Measurements from ENCODE around the gene B4GALT3. TPM values are rescaled to one million over a fixed set of nuclear protein-coding genes. Genes with fewer than 3 reads are reported as not detected.

Gene B4GALT3
- total RNA-seq, 2 experiments from 2014 or later, result 56.4 to 58.9 TPM

DNA sequence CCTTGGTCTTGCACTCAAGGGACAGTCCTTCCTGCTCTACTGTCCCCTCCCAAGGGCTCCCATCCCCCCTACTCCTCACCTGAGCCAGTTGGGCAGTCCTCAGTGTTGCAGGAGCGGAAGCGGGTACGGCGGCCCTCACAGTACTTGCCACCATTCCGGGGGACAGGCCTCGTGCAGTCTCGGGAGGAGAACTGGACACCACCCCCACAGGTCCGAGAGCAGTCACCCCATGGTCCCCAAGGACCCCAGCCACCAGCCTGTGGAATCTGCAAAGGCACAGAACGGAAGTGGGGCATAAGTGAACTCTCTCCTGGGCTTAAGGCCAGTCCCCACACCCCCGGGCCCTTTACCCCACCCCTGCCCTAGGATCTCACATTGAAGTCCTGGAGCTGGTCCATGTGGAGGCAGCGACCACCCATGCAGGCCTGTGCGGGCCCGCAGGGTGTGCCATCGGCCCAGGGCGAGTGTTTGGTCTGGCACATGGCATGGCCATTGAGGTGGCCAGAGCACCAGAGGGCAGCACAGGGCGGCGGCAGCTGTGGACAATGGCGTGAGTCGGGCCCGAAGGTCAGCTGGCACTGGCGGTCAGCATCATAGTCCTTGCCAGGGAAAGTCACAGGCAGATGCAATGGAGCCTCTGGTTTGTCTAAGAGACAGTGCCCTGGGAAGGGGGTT, 16.4 kb upstream of the B4GALT3 start:
- ChIA-PET POLR2A (interaction anchor here (2.3 kb wide), 1 partner anchor 8 kb away, joined by 9 read pairs; the partner anchor contains the start of gene NDUFS2), CTCF (interaction anchor here (0.6 to 3.2 kb wide), 14 partner anchors 8 to 189 kb away, joined by 3 to 23 read pairs (median 5); partner anchors contain the start of genes APOA2, NDUFS2 and TOMM40L)

DNA sequence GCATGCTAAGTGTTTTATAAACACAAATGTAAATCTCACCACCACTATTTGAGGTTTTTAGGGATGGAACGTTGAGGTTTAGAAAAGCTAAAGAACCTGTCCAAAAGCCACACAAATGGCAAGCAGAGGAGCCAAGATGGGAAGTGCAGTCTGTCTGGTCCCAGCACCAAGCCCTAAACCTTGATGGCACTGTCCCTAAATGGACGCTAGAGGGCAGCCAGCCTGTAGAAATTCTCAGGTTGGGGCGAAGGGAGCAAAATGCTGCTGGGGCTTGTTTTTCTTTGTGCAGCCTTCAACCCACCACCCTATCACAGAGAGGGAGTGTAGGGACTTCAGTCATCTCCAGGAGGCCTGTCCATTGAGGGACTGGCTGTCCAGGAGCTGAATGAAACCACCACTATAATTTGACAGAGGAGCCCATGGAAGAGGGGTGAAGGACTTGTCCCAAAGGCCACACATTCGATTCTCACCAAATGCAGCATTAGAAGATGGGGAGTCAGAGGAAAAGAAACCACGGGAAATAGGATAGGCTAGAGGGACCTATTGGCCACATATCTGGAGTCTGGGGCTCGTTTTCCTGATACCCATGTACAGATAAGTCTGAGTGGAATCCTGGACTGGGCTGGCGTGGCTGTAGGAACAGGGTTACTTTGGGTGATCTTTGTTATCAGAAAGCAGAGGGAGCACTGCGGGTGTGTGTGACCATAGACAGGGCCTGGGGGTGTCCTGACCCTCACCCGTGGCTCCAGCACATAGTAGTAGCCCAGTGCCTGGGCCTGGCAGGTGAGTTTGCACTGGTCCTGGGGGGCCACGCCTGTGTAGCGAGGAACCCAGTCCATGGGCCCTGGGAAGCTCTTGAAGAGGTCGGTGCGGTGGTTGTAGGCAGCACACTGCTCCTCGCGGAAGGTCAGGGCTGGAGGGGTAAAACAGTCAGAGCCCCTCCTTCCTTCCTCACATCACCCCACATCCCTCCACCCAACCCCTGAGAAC, 15.5 kb upstream of the B4GALT3 start:
- POLR2A ChIA-PET, result interaction anchor here (0.6 to 2.3 kb wide), 2 partner anchors 9 to 15 kb away, joined by 6 to 9 read pairs; partner anchors contain the start of gene NDUFS2
- CTCF ChIA-PET, result interaction anchor here (0.6 to 3.2 kb wide), 19 partner anchors 9 to 190 kb away, joined by 3 to 23 read pairs (median 4); partner anchors contain the start of genes APOA2, NDUFS2 and TOMM40L

DNA sequence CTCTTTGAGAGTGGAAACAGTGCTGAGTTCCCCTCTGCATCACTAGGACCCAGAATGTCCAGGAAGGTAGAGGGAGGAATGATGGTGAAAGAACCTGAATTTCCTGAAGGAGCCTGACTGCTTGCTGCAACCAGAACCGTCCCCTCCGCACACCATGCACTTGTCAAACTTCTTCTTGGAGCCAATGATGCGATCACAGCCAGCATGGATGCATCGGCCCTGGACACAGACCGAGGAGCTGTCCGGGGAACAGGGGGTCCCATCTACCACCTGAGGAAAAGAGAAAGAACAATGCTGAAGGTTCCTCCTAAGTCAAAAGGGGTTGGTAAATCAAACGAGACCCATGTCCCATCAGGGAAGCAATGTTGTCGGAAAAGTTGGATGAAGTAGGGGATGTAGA, 14.7 kb upstream of the B4GALT3 start:
- CTCF ChIA-PET, result interaction anchor here (0.8 to 3.2 kb wide), 17 partner anchors 9 to 195 kb away, joined by 3 to 23 read pairs (median 4); partner anchors contain the start of genes APOA2, NDUFS2 and TOMM40L
- POLR2A ChIA-PET, result interaction anchor here (1.5 kb wide), 1 partner anchor 10 kb away, joined by 4 read pairs; the partner anchor contains the start of gene NDUFS2

DNA sequence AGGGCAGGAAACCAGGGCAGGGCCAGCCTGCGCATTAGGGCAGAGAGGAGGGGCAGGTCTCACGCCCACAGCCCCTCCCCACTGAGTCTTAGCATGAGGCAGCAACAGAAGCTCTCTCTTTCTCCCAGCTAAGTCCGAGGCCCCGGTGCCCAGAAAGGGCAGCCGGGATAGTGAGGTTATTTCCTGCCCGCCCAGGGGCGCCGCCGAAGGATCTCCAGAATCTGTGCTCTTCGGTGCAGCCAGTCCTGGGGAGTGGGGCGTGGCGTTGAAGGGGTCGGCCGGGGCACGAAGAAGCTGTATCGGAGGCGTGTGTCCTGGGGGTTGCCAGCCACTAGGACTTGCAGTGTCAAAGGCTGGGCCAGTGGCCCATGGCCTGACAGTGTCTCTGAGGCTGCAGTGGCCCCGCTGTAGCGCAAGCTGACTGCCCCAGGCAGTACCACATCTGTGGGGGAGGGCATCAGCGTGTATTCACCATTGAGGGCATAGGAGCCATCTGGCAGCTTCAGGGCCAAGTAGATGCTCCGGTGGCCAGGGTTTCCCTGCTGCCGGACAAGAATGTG, 13.7 kb upstream of the B4GALT3 start:
- CTCF ChIA-PET, result interaction anchor here (0.5 to 3.2 kb wide), 12 partner anchors 11 to 200 kb away, joined by 3 to 23 read pairs (median 4); partner anchors contain the start of genes APOA2, NDUFS2 and TOMM40L

DNA sequence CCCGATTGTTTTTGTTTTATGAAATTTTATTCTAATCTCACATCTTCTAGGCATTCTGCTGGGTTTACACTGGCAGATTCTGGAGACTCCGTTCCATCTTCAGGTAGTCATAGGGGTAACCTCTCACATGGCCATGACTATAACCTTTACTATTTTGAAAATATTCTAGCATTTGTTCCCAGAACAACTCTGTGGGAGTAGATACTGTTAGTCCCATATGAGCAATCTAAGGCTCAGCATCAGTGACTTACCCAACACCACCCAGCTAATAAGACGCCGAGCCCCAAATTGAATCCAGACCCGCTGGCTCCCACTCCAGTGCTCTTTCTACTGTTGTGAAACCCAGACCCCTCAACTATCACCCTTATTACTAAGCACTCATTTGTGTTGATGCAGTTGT, 11.7 kb upstream of the B4GALT3 start:
- CTCF ChIA-PET, result interaction anchor here (0.6 to 1.4 kb wide), 2 partner anchors 32 to 34 kb away, joined by 3 read pairs; no protein-coding TSS in a partner anchor
- POLR2A ChIA-PET, result no interaction called here

More for the DNA sequence above, 13.7 kb upstream of the B4GALT3 start:
- POLR2A ChIA-PET, result interaction anchor here (1.0 to 1.5 kb wide), 2 partner anchors 11 to 35 kb away, joined by 4 to 7 read pairs; partner anchors contain the start of genes NDUFS2 and TOMM40L

DNA sequence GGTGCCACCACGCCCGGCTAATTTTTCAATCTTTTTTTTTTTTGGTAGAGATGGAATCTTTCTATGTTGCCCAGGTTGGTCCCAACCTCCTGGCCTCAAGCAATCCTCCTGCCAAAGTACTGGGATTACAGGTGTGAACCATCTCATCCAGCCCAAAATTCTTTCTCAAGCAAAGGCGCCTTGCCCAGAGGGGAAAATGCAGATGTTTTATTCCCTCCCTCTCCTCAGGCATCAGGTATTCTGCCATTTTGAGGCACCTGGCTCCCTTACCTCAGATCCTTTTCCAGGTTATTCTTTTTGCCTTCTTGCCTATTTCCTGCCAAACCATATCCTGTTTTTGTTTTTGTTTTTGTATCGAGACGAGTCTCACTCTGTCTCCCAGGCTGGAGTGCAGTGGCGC, 11.1 kb upstream of the B4GALT3 start:
- POLR2A ChIA-PET, result no interaction called here
- CTCF ChIA-PET, result interaction anchor here (1.2 to 1.4 kb wide), 3 partner anchors 9 to 37 kb away, joined by 3 to 5 read pairs (median 3); partner anchors contain the start of genes B4GALT3 and TOMM40L

DNA sequence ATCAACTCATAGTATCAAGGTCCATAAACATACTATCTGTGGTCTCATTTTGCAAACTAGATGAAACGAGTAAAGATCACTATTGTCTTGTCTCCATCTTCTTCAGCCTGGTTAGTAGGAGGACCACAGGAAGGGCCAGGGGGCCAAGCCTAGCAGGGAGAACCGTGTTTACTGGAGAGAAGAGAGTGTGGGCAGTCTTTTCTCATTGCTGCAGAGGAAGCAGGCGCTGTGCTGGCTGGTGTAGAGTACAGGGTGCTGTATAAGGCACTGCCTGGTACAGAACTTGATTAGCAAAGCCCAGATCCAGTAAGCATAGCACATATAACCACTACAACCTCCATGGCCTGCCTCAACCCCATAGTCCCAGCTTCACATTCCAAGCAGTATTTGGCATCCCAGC, 10.0 kb upstream of the B4GALT3 start:
- POLR2A ChIA-PET, result no interaction called here
- CTCF ChIA-PET, result interaction anchor here (1.2 to 1.4 kb wide), 3 partner anchors 10 to 38 kb away, joined by 3 to 5 read pairs (median 3); partner anchors contain the start of genes B4GALT3 and TOMM40L

DNA sequence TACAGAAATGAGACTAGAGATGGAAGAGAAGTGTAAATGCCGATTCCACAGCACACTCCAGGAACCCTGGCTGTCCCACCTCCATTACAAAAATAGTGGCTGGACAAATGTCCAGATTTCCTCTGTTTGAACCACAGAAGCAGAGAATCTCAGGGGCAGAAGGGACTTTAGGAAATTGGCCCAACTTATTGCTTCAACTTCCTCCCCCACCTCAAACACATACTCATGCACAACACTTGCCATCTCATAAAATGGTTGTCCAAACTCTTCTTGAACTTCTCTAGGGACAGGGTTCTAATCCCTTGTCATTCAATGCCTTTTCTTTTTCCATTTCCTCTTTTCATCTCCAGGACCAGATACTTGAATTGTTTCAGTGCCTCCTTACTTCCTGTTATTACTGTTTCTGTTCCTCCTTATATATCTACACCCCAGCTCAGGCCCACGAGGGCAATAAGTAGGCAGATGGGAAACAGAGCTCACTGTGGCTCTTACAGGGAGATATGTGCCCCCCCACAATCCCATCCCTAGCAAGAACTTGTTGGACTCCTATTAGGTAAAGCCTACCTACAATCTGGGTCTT, 8.5 kb upstream of the B4GALT3 start:
- POLR2A ChIA-PET, result interaction anchor here (0.6 to 2.3 kb wide), 5 partner anchors 9 to 197 kb away, joined by 4 to 10 read pairs (median 6); partner anchors contain the start of genes B4GALT3 and NDUFS2
- CTCF ChIA-PET, result interaction anchor here (0.6 to 1.3 kb wide), 3 partner anchors 40 to 1170 kb away, joined by 3 to 4 read pairs (median 3); partner anchors contain the start of gene TOMM40L

DNA sequence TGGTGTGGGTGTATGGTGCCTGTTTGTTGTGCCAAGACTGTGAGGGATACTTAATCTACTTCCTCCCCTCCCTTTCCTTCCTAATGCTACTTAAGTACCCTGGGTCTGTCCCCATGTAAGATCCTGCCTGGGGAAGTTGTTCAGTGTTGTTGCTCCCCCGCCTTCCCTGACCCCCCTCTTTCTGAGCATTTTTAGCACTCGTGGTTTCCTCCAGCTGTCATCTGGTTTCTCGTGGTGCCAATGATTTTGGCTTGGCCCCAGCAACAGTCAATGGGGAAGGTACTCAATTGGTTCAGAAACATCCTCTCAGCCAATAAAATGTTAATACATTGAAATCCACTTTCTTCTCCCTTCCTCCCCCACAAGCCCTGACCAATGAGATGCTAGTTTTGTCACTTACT, 8.0 kb upstream of the B4GALT3 start:
- ChIA-PET POLR2A (interaction anchor here (0.6 to 2.3 kb wide), 4 partner anchors 17 to 198 kb away, joined by 5 to 10 read pairs (median 7); partner anchors contain the start of gene NDUFS2), CTCF (interaction anchor here (0.6 kb wide), 1 partner anchor 1170 kb away, joined by 3 read pairs; no protein-coding TSS in a partner anchor)

DNA sequence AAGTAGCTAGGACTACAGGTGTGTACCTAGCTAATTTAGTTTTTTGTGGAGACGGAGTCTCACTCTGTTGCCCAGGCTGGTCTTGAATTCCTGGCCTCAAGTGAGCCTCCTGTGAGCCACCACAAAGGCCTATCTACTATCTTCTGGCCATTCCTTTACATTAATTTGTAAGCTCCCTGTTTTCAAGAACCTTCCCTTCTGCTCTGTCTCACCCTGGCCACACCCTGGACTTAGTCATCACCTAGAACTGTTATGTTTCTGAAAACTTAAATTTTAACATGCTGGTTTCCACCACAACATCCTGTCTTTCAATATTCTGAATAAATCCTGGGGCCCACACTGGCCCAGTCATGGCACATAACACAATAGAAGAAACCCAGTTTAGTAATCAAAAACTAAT, 4.9 kb upstream of the B4GALT3 start:
- POLR2A ChIA-PET, result interaction anchor here (1.3 to 1.4 kb wide), 2 partner anchors 15 to 20 kb away, joined by 4 to 7 read pairs; partner anchors contain the start of genes NDUFS2 and PPOX
- CTCF ChIA-PET, result interaction anchor here (0.6 to 2.5 kb wide), 6 partner anchors 10 to 200 kb away, joined by 3 to 10 read pairs (median 4); partner anchors contain the start of genes PPOX and TOMM40L

DNA sequence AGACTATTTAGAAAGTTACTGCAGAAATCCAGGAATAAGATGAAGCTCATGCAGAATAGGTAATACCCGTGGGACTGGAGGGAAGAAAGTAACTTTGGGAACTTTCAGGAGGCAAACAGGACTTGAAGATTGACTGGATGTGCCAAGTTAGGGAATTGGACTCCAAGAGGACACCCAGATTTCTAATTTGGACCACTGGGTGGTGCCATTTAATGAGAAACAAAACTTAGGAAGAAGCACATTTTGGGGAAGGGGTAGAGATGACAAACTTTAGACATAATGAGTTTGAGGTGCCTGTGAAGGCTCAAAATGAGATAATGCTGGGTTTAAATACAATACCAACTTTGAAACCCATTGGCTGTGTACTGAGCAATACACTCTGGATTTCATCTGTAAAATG, 3.3 kb upstream of the B4GALT3 start:
- POLR2A ChIA-PET, result interaction anchor here (0.7 kb wide), 2 partner anchors 37 to 185 kb away, joined by 4 to 5 read pairs; no protein-coding TSS in a partner anchor
- CTCF ChIA-PET, result interaction anchor here (0.9 to 2.7 kb wide), 4 partner anchors 12 to 48 kb away, joined by 3 to 9 read pairs (median 6); partner anchors contain the start of genes PPOX and TOMM40L

DNA sequence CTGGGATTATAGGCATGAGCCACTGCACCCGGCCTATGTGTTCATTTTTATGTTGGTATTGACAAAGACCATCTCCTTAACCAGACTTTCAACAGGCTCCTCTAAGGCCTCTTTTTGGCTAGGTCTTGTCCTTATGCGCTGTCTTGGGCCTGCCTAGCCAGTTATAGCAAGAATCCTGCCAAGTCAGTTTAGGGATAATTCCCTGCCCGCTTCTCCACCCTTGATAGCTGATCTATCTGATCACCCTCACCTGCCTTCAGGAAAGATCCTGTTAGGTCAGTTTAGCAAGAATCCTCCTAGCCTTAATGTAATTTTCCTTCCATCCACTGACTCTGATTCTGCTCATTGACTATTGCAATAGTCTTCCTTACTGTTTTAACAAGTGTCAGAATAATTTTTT, 2.4 kb upstream of the B4GALT3 start:
- CTCF ChIA-PET, result interaction anchor here (2.7 kb wide), 1 partner anchor 46 kb away, joined by 9 read pairs; the partner anchor contains the start of gene TOMM40L
- POLR2A ChIA-PET, result interaction anchor here (0.7 kb wide), 2 partner anchors 38 to 185 kb away, joined by 4 to 5 read pairs; no protein-coding TSS in a partner anchor

DNA sequence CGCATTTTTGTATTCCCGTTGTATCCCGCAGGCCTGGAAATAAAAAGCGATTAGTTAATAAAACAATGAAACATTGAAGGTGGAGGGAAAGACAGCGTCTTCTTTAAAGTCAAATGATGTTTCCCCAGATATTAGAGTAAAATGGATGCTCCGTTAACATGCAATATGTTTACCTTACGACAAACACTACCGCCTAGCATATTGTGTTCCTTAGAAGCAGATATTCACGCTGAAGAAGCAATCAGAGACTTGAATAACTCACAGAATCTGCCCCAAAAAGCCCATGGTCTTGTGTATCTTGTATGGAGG, 583 bp upstream of the B4GALT3 start:
- ChIA-PET CTCF (interaction anchor here (2.3 to 3.2 kb wide), 2 partner anchors 11 to 48 kb away, joined by 7 to 16 read pairs; partner anchors contain the start of genes PPOX and TOMM40L), POLR2A (interaction anchor here (0.5 to 1.5 kb wide), 2 partner anchors 8 to 48 kb away, joined by 3 to 4 read pairs; no protein-coding TSS in a partner anchor)

DNA sequence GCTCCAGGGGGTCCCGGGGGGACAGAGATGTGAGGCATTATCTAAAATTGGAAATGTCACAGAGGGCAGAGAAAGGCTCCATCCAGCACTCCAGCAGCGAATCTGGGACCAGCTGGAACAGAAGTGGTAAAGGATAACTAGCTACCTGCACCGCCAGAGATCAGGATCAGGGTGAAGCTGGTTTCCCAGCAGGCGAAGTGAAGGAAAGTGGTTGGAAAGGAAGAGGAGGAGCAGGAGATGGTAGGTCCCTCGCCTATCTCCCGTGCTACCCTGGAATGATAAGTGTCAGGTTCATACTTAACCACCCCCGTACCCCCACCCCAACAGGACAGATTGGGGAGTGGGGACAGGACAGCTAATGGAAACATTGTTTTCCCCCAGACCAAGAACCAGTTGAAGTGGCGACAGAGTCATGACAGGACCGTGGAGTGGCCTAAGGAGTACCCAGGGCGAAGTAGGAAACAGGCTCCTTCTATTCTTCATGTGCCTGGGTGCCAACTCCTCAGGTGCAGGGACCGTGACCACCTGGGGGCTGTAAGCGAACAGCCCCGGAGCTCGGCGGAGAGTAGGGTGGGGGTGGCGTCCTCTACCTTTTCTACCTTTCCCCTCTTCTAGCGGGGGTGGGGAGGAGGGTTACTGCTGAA, 717 bp downstream of the B4GALT3 start:
- ChIA-PET POLR2A (interaction anchor here (0.6 to 1.5 kb wide), 5 partner anchors 10 to 1360 kb away, joined by 4 to 6 read pairs (median 4); partner anchors contain the start of genes NDUFS2 and PPOX), CTCF (interaction anchor here (0.5 to 3.2 kb wide), 5 partner anchors 10 to 49 kb away, joined by 3 to 16 read pairs (median 5); partner anchors contain the start of genes PPOX and TOMM40L)

DNA sequence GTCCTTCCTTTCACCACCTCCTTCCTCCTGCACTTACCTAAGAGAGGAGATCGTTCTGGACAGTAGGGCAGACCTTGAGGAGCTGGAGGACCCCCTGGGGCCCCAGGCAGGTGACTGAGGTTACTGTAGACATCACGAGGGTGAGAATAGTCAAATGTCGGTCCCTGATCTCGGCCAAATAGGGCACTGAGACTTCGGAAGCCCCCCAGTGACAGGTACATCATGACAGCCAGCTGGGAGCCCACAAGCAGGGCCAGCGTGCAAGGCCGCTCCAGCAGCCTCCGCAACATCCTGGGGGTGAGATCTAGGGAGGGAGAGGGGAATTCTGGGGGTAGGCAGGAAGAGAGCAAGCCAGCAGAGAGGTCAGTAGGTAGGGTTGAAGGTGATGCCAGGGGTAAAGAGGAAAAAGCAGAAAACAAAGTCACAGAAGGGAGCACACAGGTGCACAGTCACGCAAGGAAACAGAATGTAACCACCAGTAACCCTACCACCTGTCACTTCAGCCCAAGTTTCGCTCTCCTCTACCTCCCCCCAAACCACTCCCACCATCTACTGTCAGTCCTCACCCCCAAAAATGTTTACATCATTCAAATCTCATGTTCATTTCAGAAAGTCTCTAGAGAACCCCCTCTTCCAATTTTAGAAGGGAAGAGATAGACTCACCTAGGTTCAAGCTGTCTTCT, 1.4 kb downstream of the B4GALT3 start:
- ChIA-PET POLR2A (interaction anchor here (0.6 to 1.2 kb wide), 4 partner anchors 9 to 1359 kb away, joined by 4 read pairs; partner anchors contain the start of genes NDUFS2 and PPOX), CTCF (interaction anchor here (1.2 to 3.2 kb wide), 3 partner anchors 9 to 50 kb away, joined by 3 to 16 read pairs (median 7); partner anchors contain the start of genes PPOX and TOMM40L)

DNA sequence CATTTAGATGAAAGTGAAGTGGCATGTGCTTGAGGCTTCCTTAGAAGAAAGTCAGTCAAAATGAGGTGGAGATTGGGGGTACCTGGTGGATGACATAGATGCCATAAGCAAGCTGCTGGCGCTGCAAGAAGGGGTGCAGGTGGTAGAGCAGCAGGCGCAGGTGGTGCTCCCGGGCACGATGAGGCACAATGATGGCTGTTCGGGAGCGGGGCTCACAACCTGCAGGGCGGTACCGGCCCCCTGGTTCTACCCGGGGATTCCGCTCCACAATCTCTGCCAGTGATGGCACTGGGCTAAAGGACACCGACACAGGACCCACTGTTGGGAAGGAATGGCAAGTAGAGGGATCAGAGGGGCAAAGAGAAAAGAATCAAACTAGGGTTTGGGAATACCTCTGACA, 2.4 kb downstream of the B4GALT3 start:
- POLR2A ChIA-PET, result interaction anchor here (1.1 kb wide), 1 partner anchor 8 kb away, joined by 4 read pairs; the partner anchor contains the start of gene PPOX
- CTCF ChIA-PET, result interaction anchor here (3.2 kb wide), 1 partner anchor 8 kb away, joined by 16 read pairs; the partner anchor contains the start of gene PPOX
